HCT116 (cell line): ENCODE measurements around the gene EEF1AKMT2. TPM values are rescaled to one million over a fixed set of nuclear protein-coding genes. Genes with fewer than 3 reads are reported as not detected.

ENCODE experiments used
- ATAC-seq: fragments of 200-7000 bp; cut with Tn5 transposase; 2 replicates; pipeline ENCODE4 v1.9.1; 2020; ENCODE audit warnings: mild to moderate bottlenecking, moderate library complexity
- BruUV-seq: library from RNA; stranded (reverse); fragments of 400-500 nt; replicated peaks from 2 replicates; lab custom pipeline; 2021; lab: Mats Ljungman, UMichigan
- CTCF ChIA-PET: fragments of 300-600 bp; sonication (Branson Sonifier 250); formaldehyde crosslinking; loops from one replicate; lab custom pipeline; 2021; ENCODE audit warnings: antibody characterized with exemption; lab: Charles Lee
- POLR2A ChIA-PET: fragments of 300-600, 350-600 bp; sonication (Branson Sonifier 250); formaldehyde crosslinking; loops from one replicate; lab custom pipeline; 2021; ENCODE audit warnings: antibody characterized with exemption; lab: Charles Lee
- RAD21 ChIA-PET, 2 experiments: fragments of 300-600 bp; sonication (Branson Sonifier 250); formaldehyde crosslinking; loops; one replicate each; lab custom pipeline; 2023; ENCODE audit warnings: low total read pairs in 2 of 2; ENCODE audit not compliant: uncharacterized antibody in 2 of 2, unreplicated experiment in 2 of 2, low non-redundant PET in 1 of 2; lab: Charles Lee
- DNase-seq: peaks from one replicate; pipeline ENCODE4 v3.0.0-alpha.2; 2010; ENCODE audit warnings: low read depth, low spot score
- H2AFZ ChIP-seq: fragments of 200-600 bp; shearing (Covaris generic), sonication (generic); 2 replicates; pipeline ENCODE4 v1.6.1; 2017; ENCODE audit warnings: low read depth, mixed run types, mixed read lengths, antibody characterized with exemption, low read length; ENCODE audit not compliant: poor library complexity, severe bottlenecking
- H3K27ac ChIP-seq: 2 replicates; pipeline ENCODE4 v1.5.1; 2012; ENCODE audit warnings: low read depth, low read length
- H3K27me3 ChIP-seq: fragments of 200-600 bp; sonication (generic); 2 replicates; pipeline ENCODE4 v1.6.1; 2016; ENCODE audit warnings: mixed run types, low read length, mixed read lengths; ENCODE audit not compliant: insufficient read depth
- H3K36me3 ChIP-seq, 2 experiments: fragments of 200-500 bp in 1 of 2; fragments of 200-600 bp in 1 of 2; sonication (Bioruptor generic) in 1 of 2; sonication (generic) in 1 of 2; 2 replicates each; pipeline versions ENCODE4 v1.5.1 to v1.6.1; 2014 to 2016; ENCODE audit warnings: low read length in 2 of 2, inconsistent platforms in 1 of 2, mixed read lengths in 1 of 2, mixed run types in 1 of 2; ENCODE audit not compliant: insufficient read depth in 2 of 2, control insufficient read depth in 1 of 2
- H3K4me1 ChIP-seq, 2 experiments: fragments of 200-600 bp in 1 of 2; sonication (generic) in 1 of 2; 2 replicates each; pipeline versions ENCODE4 v1.5.1 to v1.6.1; 2012 to 2017; ENCODE audit warnings: low read length in 2 of 2, inconsistent platforms in 1 of 2, mild to moderate bottlenecking in 1 of 2, mixed read lengths in 1 of 2, mixed run types in 1 of 2, moderate library complexity in 1 of 2; ENCODE audit not compliant: insufficient read depth in 2 of 2, control insufficient read depth in 1 of 2
- H3K4me2 ChIP-seq: fragments of 200-600 bp; sonication (generic); 2 replicates; pipeline ENCODE4 v1.6.1; 2017; ENCODE audit warnings: mixed run types, low read length, mixed read lengths
- H3K4me3 ChIP-seq, 2 experiments: fragments of 200-600 bp in 1 of 2; sonication (generic) in 1 of 2; replicated peaks in 1 of 2; 2 replicates each; pipeline ENCODE4 v1.5.1; 2011 to 2016; ENCODE audit warnings: low read length in 2 of 2, control low read depth in 1 of 2, low read depth in 1 of 2, mild to moderate bottlenecking in 1 of 2, mixed read lengths in 1 of 2, mixed run types in 1 of 2
- H3K79me2 ChIP-seq: fragments of 200-600 bp; sonication (generic); 2 replicates; pipeline ENCODE4 v1.6.1; 2017; ENCODE audit warnings: mild to moderate bottlenecking, mixed run types, low read length, moderate library complexity, mixed read lengths; ENCODE audit not compliant: insufficient read depth
- H3K9ac ChIP-seq: fragments of 200-600 bp; sonication (generic); 2 replicates; pipeline ENCODE4 v1.6.1; 2016; ENCODE audit warnings: low read length, mixed read lengths
- H3K9me2 ChIP-seq: fragments of 200-600 bp; sonication (generic), shearing (Covaris generic); 2 replicates; pipeline ENCODE4 v1.6.1; 2017; ENCODE audit warnings: mixed run types, mild to moderate bottlenecking, moderate library complexity; ENCODE audit not compliant: insufficient read depth
- H3K9me3 ChIP-seq, 2 experiments: fragments of 200-500 bp in 1 of 2; fragments of 200-600 bp in 1 of 2; sonication (Bioruptor generic) in 1 of 2; sonication (generic) in 1 of 2; 2 replicates each; pipeline ENCODE4 v1.6.1; 2014 to 2017; ENCODE audit warnings: low read length in 2 of 2, mixed read lengths in 2 of 2, inconsistent platforms in 1 of 2, low read depth in 1 of 2, mild to moderate bottlenecking in 1 of 2, mixed run types in 1 of 2, moderate library complexity in 1 of 2; ENCODE audit not compliant: control insufficient read depth in 1 of 2, insufficient read depth in 1 of 2
- H4K20me1 ChIP-seq: fragments of 200-600 bp; sonication (generic), shearing (Covaris generic); 2 replicates; pipeline ENCODE4 v1.6.1; 2017; ENCODE audit warnings: mixed run types, mild to moderate bottlenecking, moderate library complexity; ENCODE audit not compliant: insufficient read depth
- CBX3 ChIP-seq: IDR thresholded peaks from 2 replicates; pipeline ENCODE4 v1.6.1; 2012; ENCODE audit warnings: low read depth
- CEBPB ChIP-seq: IDR thresholded peaks from 2 replicates; pipeline ENCODE4 v1.6.1; 2012; ENCODE audit warnings: low read depth
- ELF1 ChIP-seq: IDR thresholded peaks from 2 replicates; pipeline ENCODE4 v1.6.1; 2012; ENCODE audit warnings: low read depth, borderline replicate concordance
- EZH2 ChIP-seq: fragments of 200-600 bp; sonication (generic); IDR thresholded peaks from 2 replicates; pipeline ENCODE4 v1.6.1; 2017; ENCODE audit warnings: antibody characterized with exemption, mixed run types
- EZH2phosphoT487 ChIP-seq: fragments of 200-600 bp; IDR thresholded peaks from 2 replicates; pipeline ENCODE4 v1.6.1; 2018; ENCODE audit warnings: antibody characterized with exemption, borderline replicate concordance
- FOSL1 ChIP-seq: IDR thresholded peaks from 2 replicates; pipeline ENCODE4 v1.6.1; 2012; ENCODE audit warnings: low read depth
- JUND ChIP-seq: IDR thresholded peaks from 2 replicates; pipeline ENCODE4 v1.6.1; 2012
- MAX ChIP-seq: IDR thresholded peaks from 2 replicates; pipeline ENCODE4 v1.6.1; 2012
- POLR2AphosphoS5 ChIP-seq: IDR thresholded peaks from 2 replicates; pipeline ENCODE4 v1.6.1; 2011; ENCODE audit warnings: mild to moderate bottlenecking, low read depth, low read length, moderate library complexity
- RAD21 ChIP-seq: IDR thresholded peaks from 2 replicates; pipeline ENCODE4 v1.6.1; 2012; ENCODE audit warnings: low read depth, mild to moderate bottlenecking
- SIN3A ChIP-seq: IDR thresholded peaks from 2 replicates; pipeline ENCODE4 v1.6.1; 2012; ENCODE audit warnings: low read depth
- SP1 ChIP-seq: IDR thresholded peaks from 2 replicates; pipeline ENCODE4 v1.6.1; 2012; ENCODE audit warnings: low read depth
- SRF ChIP-seq: IDR thresholded peaks from 2 replicates; pipeline ENCODE4 v1.6.1; 2012; ENCODE audit warnings: low read depth
- TCF7L2 ChIP-seq: IDR thresholded peaks from 2 replicates; pipeline ENCODE4 v1.7.0; 2011; ENCODE audit warnings: borderline replicate concordance, inconsistent platforms; ENCODE audit not compliant: insufficient read depth, insufficient read length; ENCODE audit errors: extremely low read depth
- YY1 ChIP-seq: IDR thresholded peaks from 2 replicates; pipeline ENCODE4 v1.6.1; 2011; ENCODE audit warnings: low read length, low read depth, moderate library complexity, mild to moderate bottlenecking; ENCODE audit not compliant: insufficient replicate concordance; ENCODE audit errors: extremely low read depth
- ZNF274 ChIP-seq: fragments of 200-500 bp; sonication (Bioruptor generic); IDR thresholded peaks from 2 replicates; pipeline ENCODE4 v1.6.1; 2014; ENCODE audit warnings: mild to moderate bottlenecking, low read depth, low read length, inconsistent platforms
- intact Hi-C: fragments of 100-400 bp; cut with micrococcal nuclease; formaldehyde crosslinking; loops from 2 replicates; pipeline ENCODE4 v1.10.0; 2022
- total RNA-seq: library from RNA; stranded (reverse); gene quantifications from one replicate; pipeline ENCODE4 v1.2.1, GENCODE V29; 2021; ENCODE audit not compliant: unreplicated experiment
- TF ChIP-seq, protein P1 (sequence below): IDR thresholded peaks from 2 replicates; pipeline ENCODE4 v1.6.1; 2011; ENCODE audit warnings: mild to moderate bottlenecking, low read length, moderate library complexity; ENCODE audit not compliant: insufficient replicate concordance; ENCODE audit errors: extremely low read depth
- TF ChIP-seq, protein P2 (sequence below): IDR thresholded peaks from 2 replicates; pipeline ENCODE4 v1.6.1; 2012
- TF ChIP-seq, protein P3 (sequence below), 3 experiments: fragments of 200-600 bp in 1 of 3; sonication (generic) in 1 of 3; IDR thresholded peaks in 2 of 3; conservative IDR thresholded peaks in 1 of 3; 2 replicates each; pipeline ENCODE4 v1.5.1; 2012 to 2017; ENCODE audit warnings: low read depth in 2 of 3, low read length in 2 of 3, antibody characterized with exemption in 1 of 3, borderline replicate concordance in 1 of 3, control low read depth in 1 of 3, mild to moderate bottlenecking in 1 of 3, mixed read lengths in 1 of 3, mixed run types in 1 of 3, moderate library complexity in 1 of 3; ENCODE audit not compliant: insufficient read depth in 1 of 3

The EEF1AKMT2 gene
- total RNA-seq, 1 experiment from 2014 or later = 39.6 TPM

GRCh38 chr10:124730790-124731189 lies 60.9 kb downstream of the EEF1AKMT2 start:
- Histone ChIP-seq H3K9ac (no peak overlapping the region), H3K4me2 (no peak overlapping the region), H3K27ac (no peak overlapping the region), H4K20me1 (no peaks in the 10 kb centered on the region), H3K4me3 (no peak overlapping the region), H3K9me2 (no peaks in the 10 kb centered on the region), H3K9me3 (no peaks in the 10 kb centered on the region), H3K4me1 (no peaks in the 10 kb centered on the region), H3K27me3 (no peaks in the 10 kb centered on the region), H2AFZ (no peak overlapping the region), H3K79me2 (no peaks in the 10 kb centered on the region), H3K36me3 (no peaks in the 10 kb centered on the region)
- no peak for DNase-seq
- ChIA-PET POLR2A (no interaction called here), RAD21 (no interaction called here), CTCF (interaction anchor here (0.7 to 2.1 kb wide), 2 partner anchors 11 to 201 kb away, joined by 3 to 9 read pairs; no protein-coding TSS in a partner anchor)
- TF ChIP-seq, protein P1, sequence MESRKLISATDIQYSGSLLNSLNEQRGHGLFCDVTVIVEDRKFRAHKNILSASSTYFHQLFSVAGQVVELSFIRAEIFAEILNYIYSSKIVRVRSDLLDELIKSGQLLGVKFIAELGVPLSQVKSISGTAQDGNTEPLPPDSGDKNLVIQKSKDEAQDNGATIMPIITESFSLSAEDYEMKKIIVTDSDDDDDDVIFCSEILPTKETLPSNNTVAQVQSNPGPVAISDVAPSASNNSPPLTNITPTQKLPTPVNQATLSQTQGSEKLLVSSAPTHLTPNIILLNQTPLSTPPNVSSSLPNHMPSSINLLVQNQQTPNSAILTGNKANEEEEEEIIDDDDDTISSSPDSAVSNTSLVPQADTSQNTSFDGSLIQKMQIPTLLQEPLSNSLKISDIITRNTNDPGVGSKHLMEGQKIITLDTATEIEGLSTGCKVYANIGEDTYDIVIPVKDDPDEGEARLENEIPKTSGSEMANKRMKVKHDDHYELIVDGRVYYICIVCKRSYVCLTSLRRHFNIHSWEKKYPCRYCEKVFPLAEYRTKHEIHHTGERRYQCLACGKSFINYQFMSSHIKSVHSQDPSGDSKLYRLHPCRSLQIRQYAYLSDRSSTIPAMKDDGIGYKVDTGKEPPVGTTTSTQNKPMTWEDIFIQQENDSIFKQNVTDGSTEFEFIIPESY = no peak
- TF ChIP-seq EZH2phosphoT487 (no peak), TCF7L2 (no peak), ZNF274 (no peak), FOSL1 (no peak), SIN3A (no peak), YY1 (no peak), ELF1 (no peak), MAX (no peak), SP1 (no peak), CBX3 (no peak), SRF (no peak), EZH2 (no peak), JUND (no peak), CEBPB (no peak), RAD21 (no peak), POLR2AphosphoS5 (no peak)
- TF ChIP-seq, protein P2, sequence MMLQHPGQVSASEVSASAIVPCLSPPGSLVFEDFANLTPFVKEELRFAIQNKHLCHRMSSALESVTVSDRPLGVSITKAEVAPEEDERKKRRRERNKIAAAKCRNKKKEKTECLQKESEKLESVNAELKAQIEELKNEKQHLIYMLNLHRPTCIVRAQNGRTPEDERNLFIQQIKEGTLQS = no peak
- TF ChIP-seq, protein P3, sequence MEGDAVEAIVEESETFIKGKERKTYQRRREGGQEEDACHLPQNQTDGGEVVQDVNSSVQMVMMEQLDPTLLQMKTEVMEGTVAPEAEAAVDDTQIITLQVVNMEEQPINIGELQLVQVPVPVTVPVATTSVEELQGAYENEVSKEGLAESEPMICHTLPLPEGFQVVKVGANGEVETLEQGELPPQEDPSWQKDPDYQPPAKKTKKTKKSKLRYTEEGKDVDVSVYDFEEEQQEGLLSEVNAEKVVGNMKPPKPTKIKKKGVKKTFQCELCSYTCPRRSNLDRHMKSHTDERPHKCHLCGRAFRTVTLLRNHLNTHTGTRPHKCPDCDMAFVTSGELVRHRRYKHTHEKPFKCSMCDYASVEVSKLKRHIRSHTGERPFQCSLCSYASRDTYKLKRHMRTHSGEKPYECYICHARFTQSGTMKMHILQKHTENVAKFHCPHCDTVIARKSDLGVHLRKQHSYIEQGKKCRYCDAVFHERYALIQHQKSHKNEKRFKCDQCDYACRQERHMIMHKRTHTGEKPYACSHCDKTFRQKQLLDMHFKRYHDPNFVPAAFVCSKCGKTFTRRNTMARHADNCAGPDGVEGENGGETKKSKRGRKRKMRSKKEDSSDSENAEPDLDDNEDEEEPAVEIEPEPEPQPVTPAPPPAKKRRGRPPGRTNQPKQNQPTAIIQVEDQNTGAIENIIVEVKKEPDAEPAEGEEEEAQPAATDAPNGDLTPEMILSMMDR (IDR thresholded peaks at IDR 0.05 in 2 of 3, conservative IDR thresholded peaks at IDR 0.05 in 1 of 3; ENCODE audit: borderline replicate concordance in 1 of 3, insufficient read depth in 1 of 3, low read depth in 2 of 3, low read length in 2 of 3) = no peak
- intact Hi-C loops = no loop called here
- ATAC-seq = no peak
- no TSS peak for BruUV-seq
